Measurements from ENCODE around the gene RRBP1. TPM values are rescaled to one million over a fixed set of nuclear protein-coding genes. Genes with fewer than 3 reads are reported as not detected.
A peak's percentile ranks its signal among the peaks of the same experiment; 100 is the strongest.

The RRBP1 gene
- total RNA-seq, 8 experiments from 2014 or later = 12.2 to 94.0 (median 31.2) TPM

DNA sequence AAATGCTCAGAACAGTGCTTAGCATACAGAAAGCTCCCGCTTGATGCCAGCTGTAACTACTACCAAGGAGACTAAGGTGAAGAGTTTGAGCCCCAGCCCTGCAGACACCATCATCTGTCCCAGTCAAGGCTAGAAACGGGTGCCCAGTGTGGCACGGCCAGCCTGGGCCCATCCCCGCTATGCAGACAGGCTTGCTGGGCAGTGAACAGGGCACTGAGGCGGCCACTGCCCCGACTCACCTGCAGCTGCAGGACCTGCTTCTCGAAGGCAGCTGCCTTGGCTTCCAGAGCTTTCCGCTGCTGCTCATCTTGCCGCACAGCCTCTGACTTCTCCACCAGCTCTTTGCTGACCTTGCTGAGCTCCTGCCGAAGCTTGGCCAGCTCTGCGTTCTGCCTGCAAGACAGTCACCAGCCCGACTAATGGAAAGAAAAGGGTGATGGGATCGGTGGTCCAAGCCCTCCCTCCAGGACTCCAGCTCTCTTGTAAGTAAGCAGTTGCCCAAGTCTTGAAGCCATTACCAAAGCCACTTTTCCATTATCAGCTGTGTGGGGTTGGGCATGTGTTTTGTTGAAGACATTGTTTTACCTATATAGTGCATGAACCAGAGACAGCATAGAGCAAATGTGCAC is 48.7 kb downstream of the RRBP1 start:
- WGBS, 10 experiments = 80 to 100% (median 99%) methylated on average over 1 to 7 of the region's 13 CpGs; no CpG with 5 or more reads in 4 of the 10 experiments
- no peak for ATAC-seq (replicated peaks in 6 of 8)
- in situ Hi-C loops (cut with MboI; ENCODE audit: low pct_unique_long_range_greater_than_20kb in 2 of 9, low sequenced_read_pairs in 9 of 9, unreplicated experiment in 9 of 9) = no loop called here
- no peak overlapping the region for H3K4me3 ChIP-seq
- H3K27ac ChIP-seq = no peak overlapping the region
- peaks cover 18 to 22% of the 10 kb centered on the region in 2 donors for H3K4me1 ChIP-seq (replicated peaks in 1 of 2)

DNA sequence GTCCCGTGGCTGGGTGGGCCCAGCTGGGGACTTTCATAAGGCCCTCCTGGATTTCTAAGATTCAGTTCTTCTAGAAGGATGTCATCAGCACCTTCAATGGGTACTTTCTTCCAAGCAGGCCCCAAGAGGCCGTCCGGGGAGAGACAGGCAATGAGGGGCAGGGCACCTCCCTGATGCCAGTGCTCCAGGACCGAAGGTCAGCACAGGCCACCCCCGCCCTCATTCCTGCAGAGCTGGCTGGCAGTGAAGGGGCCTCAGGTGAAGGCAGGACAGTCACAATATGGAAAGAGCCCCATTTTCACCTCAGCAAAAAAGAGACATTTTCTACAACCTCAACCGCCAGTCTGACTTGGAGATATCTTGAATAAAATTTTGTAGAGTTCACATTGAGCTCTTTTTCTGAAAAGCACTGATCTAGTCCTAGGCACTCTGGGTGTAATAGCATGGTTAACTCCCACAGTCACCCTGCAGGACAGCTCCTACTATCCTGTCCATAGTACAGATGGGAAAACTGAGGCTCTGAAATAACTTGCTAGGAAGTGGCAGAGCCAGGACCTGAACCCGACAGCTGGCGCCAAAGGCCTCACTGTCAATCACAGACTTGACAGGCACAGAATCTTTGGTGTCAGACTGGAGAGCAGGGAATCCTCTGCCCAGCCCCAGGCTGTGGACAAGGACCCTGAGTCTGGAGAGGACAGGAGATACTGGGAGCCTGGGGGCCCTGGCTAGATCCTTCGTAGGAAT is 50.3 kb downstream of the RRBP1 start:
- Histone ChIP-seq H3K27ac (no peak overlapping the region), H3K4me3 (no peak overlapping the region), H3K4me1 (replicated peaks in 1 of 2) (peaks cover 15 to 16% of the 10 kb centered on the region in 2 donors)
- no peak for ATAC-seq (replicated peaks in 6 of 8)
- 63 to 100% (median 88%) methylated on average over 1 to 5 of the region's 9 CpGs; no CpG with 5 or more reads in 2 of the 10 experiments for WGBS, 10 experiments
- in situ Hi-C loops (cut with MboI; ENCODE audit: low pct_unique_long_range_greater_than_20kb in 2 of 9, low sequenced_read_pairs in 9 of 9, unreplicated experiment in 9 of 9) = no loop called here

DNA sequence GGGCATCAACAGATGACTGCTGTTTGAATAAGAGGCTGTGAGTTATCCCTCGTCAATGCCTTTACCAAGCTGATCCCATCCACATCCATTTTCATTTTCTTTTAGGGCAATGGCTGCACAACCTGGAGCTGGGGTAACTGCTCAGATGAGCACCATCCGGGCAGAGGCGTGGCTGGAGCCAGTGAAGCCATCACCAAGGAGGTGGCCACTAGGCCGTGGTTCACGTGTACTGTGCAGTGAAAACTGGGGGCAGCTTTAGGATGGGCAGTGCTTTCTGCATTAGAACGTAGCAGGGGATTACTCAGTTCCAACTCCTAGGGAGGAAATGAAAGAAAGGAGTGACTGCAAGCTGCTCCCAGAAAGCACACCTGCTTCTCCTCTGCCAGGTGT is 51.2 kb downstream of the RRBP1 start:
- Histone ChIP-seq H3K4me3 (no peak overlapping the region), H3K27ac (no peak overlapping the region), H3K4me1 (replicated peaks in 1 of 2) (peaks cover 5 to 6% of the 10 kb centered on the region in 2 donors)
- 89 to 100% (median 100%) methylated on average over 1 to 4 of the region's 6 CpGs; no CpG with 5 or more reads in 4 of the 10 experiments for WGBS, 10 experiments
- in situ Hi-C loops (cut with MboI; ENCODE audit: low pct_unique_long_range_greater_than_20kb in 2 of 9, low sequenced_read_pairs in 9 of 9, unreplicated experiment in 9 of 9) = no loop called here
- no peak for ATAC-seq (replicated peaks in 6 of 8)

DNA sequence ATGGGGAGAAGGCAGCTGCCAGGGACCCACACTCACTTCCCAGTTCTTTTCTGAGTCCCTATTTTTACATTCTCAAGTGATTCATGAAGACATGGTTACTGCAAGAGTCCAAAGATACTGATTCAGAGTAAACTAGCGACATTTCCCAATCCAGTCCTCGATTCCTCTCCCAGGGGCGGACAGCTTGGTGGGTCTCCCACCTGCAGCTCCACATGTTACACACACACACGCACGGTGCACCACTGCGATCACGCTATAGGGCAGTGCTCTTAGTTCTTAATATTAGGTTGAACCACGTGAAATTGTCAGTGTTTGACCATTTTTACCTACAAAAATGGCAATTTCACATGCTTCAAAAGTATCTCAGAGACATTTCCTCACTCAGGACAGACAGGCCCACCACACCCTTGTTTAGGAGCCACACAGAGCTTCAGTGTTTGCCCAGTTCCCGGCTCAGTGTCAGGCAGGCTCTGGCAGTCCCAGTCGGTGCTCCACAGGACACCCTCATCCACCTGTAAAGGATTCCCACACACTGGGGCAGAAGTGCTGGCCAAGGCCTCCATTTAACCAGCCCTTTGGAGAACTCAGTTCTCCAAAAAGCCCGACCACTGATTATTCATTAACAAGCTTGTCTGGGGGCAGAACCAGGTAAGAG is 51.8 kb downstream of the RRBP1 start:
- Histone ChIP-seq H3K27ac (no peak overlapping the region), H3K4me3 (no peak overlapping the region), H3K4me1 (replicated peaks in 1 of 2) (peaks cover under 1% of the 10 kb centered on the region in 2 donors)
- no peak for ATAC-seq (replicated peaks in 6 of 8)
- whole genome bisulfite sequencing, 10 experiments = 72 to 100% (median 94%) methylated on average over 1 to 10 of the region's 11 CpGs; no CpG with 5 or more reads in 5 of the 10 experiments
- in situ Hi-C loops (cut with MboI; ENCODE audit: low pct_unique_long_range_greater_than_20kb in 2 of 9, low sequenced_read_pairs in 9 of 9, unreplicated experiment in 9 of 9) = no loop called here

DNA sequence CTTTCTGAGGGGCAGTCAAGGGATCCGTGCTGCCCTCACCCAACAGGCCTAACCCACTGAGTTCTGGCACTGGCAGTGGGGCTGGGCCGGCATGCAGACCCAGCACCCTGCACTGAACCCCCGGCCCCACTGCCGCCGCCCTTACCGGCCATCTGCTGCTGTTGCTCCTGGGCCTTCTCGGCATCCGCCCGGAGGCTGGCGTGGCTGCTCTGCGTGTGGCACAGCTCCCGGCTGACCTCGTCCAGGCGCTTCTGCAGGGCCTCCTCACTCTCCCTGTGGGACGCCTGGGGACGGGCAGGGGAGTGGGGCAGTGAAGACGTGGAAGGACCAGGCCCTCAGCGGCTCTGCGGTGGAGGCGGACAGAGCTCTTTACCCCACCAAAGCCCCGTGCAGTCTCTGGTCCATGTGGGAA is 52.4 kb downstream of the RRBP1 start:
- in situ Hi-C loops (cut with MboI; ENCODE audit: low pct_unique_long_range_greater_than_20kb in 2 of 9, low sequenced_read_pairs in 9 of 9, unreplicated experiment in 9 of 9) = no loop called here
- 67 to 100% methylated on average over 1 to 3 of the region's 21 CpGs; no CpG with 5 or more reads in 8 of the 10 experiments for WGBS, 10 experiments

DNA sequence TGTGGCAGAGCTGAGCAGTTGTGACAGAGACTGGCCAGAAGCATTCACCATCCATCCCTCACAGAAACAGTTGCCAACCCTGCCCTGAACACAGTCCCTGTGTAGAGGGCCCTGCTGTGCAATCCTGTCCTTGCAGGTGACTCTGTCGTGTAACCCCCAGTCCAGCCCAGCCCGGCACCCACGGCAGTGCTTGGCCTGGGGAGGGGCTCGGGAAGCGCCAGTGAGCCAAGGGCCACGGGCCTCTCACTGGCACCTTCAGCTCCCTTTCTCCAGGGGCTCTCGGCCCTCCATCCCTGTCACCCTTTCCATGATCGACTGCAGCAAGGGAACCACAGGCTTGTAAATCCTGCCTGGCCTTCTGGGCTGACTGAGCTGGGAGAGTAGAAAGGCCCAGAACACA is 53.0 kb downstream of the RRBP1 start:
- in situ Hi-C loops (cut with MboI; ENCODE audit: low pct_unique_long_range_greater_than_20kb in 2 of 9, low sequenced_read_pairs in 9 of 9, unreplicated experiment in 9 of 9) = no loop called here
- Histone ChIP-seq H3K4me1 (replicated peaks in 1 of 2) (no peaks in the 10 kb centered on the region), H3K27ac (no peak overlapping the region), H3K4me3 (no peak overlapping the region)
- no peak for ATAC-seq (replicated peaks in 6 of 8)
- 60 to 100% (median 80%) methylated on average over 1 to 2 of the region's 8 CpGs; no CpG with 5 or more reads in 5 of the 10 experiments for WGBS, 10 experiments

More for the DNA sequence above, 52.4 kb downstream of the RRBP1 start:
- Histone ChIP-seq H3K4me1 (replicated peaks in 1 of 2) (no peaks in the 10 kb centered on the region), H3K4me3 (no peak overlapping the region), H3K27ac (no peak overlapping the region)
- ATAC-seq (replicated peaks in 6 of 8) = no peak

DNA sequence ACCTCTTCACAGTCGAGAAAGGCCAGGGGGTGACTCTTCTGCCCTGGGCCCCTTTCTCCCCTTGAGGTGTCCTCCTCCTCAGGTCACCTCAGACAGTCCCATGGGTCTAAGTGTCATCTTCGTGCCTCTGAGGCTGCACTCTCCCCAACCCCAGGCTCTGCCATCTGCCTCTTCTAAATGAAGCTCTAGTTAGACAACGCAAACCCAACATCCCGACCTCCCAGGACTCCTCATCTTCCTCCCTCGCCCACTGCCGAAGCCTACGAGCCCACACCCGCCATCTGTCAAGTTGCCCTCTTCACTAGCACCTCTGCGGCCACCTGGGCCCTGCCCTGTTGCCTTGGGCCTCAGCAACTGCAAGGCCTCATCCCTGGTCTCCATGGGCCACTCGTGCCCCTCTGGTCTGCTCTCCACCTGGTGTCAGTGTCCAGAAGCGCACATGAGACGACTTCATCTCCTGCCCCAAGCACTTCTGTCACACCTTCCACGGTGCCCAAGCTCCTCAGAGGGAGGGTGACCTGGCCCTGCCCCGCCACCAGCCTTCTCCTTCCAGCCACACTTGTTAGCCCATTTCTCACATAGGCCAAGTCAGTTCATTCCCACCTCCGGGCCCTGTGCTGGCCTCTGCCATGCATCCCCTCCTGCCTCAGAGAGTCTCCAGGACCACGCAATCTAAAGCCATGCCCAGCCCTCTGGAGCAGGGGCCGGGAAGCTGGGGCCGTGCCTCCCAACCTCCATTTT is 53.8 kb downstream of the RRBP1 start:
- in situ Hi-C loops (cut with MboI; ENCODE audit: low pct_unique_long_range_greater_than_20kb in 2 of 9, low sequenced_read_pairs in 9 of 9, unreplicated experiment in 9 of 9) = no loop called here
- no peaks in the 10 kb centered on the region for H3K4me1 ChIP-seq (replicated peaks in 1 of 2)
- 91 to 100% (median 97%) methylated on average over 1 to 9 of the region's 18 CpGs; no CpG with 5 or more reads in 2 of the 10 experiments for WGBS, 10 experiments
- H3K27ac ChIP-seq = no peak overlapping the region
- peak in 1 of 8 experiments; percentile 17 for ATAC-seq (replicated peaks in 6 of 8)
- H3K4me3 ChIP-seq = no peak overlapping the region

DNA sequence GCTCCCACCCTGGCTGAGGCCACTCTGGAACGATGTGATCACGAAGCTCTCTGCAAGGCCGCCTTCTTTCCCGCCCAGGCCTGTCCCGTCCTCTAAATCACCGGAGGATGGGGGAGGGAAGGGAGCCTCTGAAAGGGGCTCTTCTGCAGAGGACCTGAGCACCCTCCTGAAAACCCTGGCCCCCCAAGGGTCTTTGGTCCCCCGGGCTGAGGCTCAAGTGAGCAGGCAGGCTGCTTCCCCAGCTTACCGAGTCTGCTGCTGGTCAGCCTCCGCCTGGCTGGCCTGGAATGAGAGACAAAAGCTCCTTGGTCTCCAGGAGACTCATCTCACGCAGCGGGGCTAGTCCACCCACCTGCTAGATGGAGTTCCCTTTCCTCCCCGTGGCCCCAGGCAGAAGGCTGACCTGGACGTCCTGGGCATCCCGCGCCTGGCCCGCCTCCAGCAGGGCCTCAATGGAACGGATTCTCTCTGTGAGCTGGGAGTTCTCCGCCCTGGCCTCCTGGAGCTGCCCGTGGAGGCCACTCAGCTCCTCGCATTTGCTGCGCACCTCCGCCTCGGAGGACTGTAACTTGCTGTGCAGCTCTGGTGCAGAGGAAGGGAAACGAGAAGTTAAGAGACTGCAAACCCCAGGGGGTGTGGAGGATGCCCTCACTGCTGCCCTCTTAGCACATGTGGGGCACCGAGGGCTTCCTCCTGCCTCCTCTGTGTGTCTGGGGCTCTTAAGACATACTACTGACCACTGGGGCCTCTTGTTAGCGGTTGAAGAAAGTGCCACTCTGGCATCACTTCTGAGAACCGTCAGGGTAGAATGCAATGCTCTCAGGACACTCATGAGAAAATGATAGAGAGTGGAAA is 54.7 kb downstream of the RRBP1 start:
- in situ Hi-C loops (cut with MboI; ENCODE audit: low pct_unique_long_range_greater_than_20kb in 2 of 9, low sequenced_read_pairs in 9 of 9, unreplicated experiment in 9 of 9) = no loop called here
- WGBS, 10 experiments = 75 to 100% (median 100%) methylated on average over 1 to 14 of the region's 27 CpGs; no CpG with 5 or more reads in 2 of the 10 experiments
- H3K4me1 ChIP-seq (replicated peaks in 1 of 2) = no peaks in the 10 kb centered on the region
- peak in 1 of 8 experiments; percentile 18 for ATAC-seq (replicated peaks in 6 of 8)
- no peak overlapping the region for H3K4me3 ChIP-seq
- no peak overlapping the region for H3K27ac ChIP-seq

DNA sequence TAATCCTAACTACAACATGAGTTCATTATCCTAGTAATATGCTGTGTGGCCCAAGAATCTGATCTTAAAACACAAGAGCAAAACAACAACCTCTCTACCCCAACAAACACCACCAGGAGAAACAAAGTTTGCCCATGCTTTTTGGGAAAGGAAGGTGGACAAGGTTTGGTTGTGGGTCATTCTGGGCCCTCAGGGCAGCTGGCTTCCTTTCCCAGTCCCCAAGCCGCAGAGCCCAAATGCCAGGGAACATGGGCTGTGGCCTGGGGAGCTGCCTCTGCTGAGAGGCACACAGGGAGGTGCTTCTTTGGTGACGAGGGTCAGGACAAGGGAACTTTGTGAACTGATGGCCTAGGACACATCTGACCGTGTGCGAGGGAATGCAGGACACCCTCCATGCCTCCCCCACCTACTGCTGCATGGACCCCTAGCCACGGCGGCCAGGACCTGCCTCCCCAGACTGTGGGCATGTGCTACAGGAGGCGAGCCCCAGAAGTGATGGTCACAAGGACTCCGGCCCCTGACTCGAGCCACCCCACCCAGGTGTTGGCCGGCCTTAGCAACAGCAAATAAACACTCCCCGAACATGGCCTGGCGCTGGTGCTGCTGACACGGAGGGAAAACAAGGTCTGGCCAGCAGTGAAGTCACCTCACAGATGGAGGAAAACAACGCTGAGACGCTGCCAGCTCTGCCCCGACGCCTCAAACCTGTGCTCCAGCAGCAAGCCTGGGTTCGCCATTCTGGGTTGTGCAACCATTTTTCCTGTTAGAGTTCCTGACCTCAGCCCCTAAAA is 55.6 kb downstream of the RRBP1 start:
- no peak overlapping the region for H3K4me3 ChIP-seq
- in situ Hi-C loops (cut with MboI; ENCODE audit: low pct_unique_long_range_greater_than_20kb in 2 of 9, low sequenced_read_pairs in 9 of 9, unreplicated experiment in 9 of 9) = no loop called here
- ATAC-seq (replicated peaks in 6 of 8) = peak in 1 of 8 experiments; percentile 6
- 16 to 100% (median 98%) methylated on average over 1 to 5 of the region's 18 CpGs; no CpG with 5 or more reads in 2 of the 10 experiments for WGBS, 10 experiments
- no peak overlapping the region for H3K27ac ChIP-seq
- H3K4me1 ChIP-seq (replicated peaks in 1 of 2) = no peaks in the 10 kb centered on the region

DNA sequence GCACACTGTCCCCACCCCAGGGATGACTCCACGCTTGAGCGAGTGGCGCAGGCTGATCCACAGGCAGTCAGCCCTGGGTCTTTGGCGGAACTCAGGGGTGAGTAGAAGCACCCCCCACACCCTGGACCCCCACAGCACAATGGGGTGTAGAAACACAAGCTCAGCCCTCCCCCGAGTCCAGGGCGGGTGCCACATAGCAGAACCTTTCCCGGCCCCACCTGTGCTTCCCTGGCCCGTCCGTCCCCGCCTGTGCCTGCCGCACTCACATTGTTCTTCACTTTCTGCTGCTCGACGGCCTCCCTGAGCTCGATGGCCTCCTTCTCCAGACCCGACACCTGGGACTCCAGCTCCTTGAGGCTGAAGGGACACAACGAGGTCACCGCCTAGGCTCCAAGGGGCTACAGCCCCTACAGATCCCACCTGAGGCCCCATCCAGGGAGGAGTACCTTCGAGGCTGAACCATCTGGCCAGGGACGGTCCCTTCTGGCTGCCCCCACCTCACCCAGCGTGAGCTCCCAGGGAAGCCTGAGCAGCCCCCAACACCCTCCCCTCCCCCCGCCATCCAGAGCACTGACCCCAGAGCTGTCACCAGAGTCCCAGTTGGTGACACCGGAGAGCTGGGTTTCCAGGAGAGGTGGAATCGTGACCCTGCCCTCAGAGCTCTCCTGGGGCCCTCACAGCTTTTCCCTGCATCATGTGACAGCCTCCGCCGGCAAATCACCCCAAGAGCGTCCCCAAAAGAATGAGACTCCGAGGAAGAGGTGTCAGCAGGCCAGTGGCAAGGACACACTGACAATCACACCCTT is 56.6 kb downstream of the RRBP1 start:
- H3K4me1 ChIP-seq (replicated peaks in 1 of 2) = no peaks in the 10 kb centered on the region
- WGBS, 10 experiments = 92 to 95% methylated on average over 3 to 7 of the region's 27 CpGs; no CpG with 5 or more reads in 8 of the 10 experiments
- no peak overlapping the region for H3K27ac ChIP-seq
- ATAC-seq (replicated peaks in 6 of 8) = no peak
- in situ Hi-C loops (cut with MboI; ENCODE audit: low pct_unique_long_range_greater_than_20kb in 2 of 9, low sequenced_read_pairs in 9 of 9, unreplicated experiment in 9 of 9) = no loop called here
- H3K4me3 ChIP-seq = no peak overlapping the region

All from motor neuron (in vitro differentiated cells).